Keratinocyte (primary cell): ENCODE measurements around the gene ABI3BP. TPM values are rescaled to one million over a fixed set of nuclear protein-coding genes. Genes with fewer than 3 reads are reported as not detected.
A peak's percentile ranks its signal among the peaks of the same experiment; 100 is the strongest.

ENCODE experiments used
- DNase-seq: peaks from one replicate; pipeline ENCODE4 v3.0.0-alpha.2; 2011; ENCODE audit warnings: low read depth, missing footprints, low spot score
- FAIRE-seq: peaks from 2 replicates; lab custom pipeline; 2011; peaks lifted over from hg19 to GRCh38; lab: Jason Lieb, UNC
- H2AFZ ChIP-seq: 2 replicates; pipeline ENCODE4 v1.6.0; 2012; ENCODE audit warnings: low read length, control low read depth, inconsistent platforms; ENCODE audit not compliant: control insufficient read depth
- H3K27ac ChIP-seq: 2 replicates; pipeline ENCODE4 v1.5.1; 2011; ENCODE audit warnings: low read length; ENCODE audit not compliant: control insufficient read depth, insufficient read depth
- H3K27me3 ChIP-seq: 3 replicates; pipeline ENCODE4 v1.6.0; 2011; ENCODE audit warnings: low read length; ENCODE audit not compliant: control insufficient read depth, insufficient read depth; ENCODE audit errors: extremely low read depth
- H3K36me3 ChIP-seq, 2 experiments: 2 replicates in 1 of 2; 3 replicates in 1 of 2; pipeline ENCODE4 v1.5.1; 2011; ENCODE audit warnings: low read length in 2 of 2, mild to moderate bottlenecking in 1 of 2; ENCODE audit not compliant: control insufficient read depth in 2 of 2, insufficient read depth in 2 of 2; ENCODE audit errors: extremely low read depth in 1 of 2
- H3K4me1 ChIP-seq: 3 replicates; pipeline ENCODE4 v1.5.1; 2011; ENCODE audit warnings: low read length; ENCODE audit not compliant: control insufficient read depth, insufficient read depth; ENCODE audit errors: extremely low read depth
- H3K4me2 ChIP-seq: 3 replicates; pipeline ENCODE4 v1.6.0; 2011; ENCODE audit warnings: low read depth, low read length; ENCODE audit not compliant: control insufficient read depth, insufficient read depth; ENCODE audit errors: extremely low read depth
- H3K4me3 ChIP-seq, 3 experiments: fragments of 200-600 bp in 1 of 3; sonication (generic) in 1 of 3; 2 replicates in 2 of 3; 3 replicates in 1 of 3; pipeline ENCODE4 v1.5.1; 2011 to 2016; ENCODE audit warnings: low read length in 3 of 3, mild to moderate bottlenecking in 3 of 3, control low read depth in 2 of 3, inconsistent platforms in 1 of 3, low read depth in 1 of 3, mixed read lengths in 1 of 3, mixed run types in 1 of 3, moderate library complexity in 1 of 3; ENCODE audit not compliant: control insufficient read depth in 2 of 3, insufficient read depth in 2 of 3; ENCODE audit errors: extremely low read depth in 1 of 3
- H3K79me2 ChIP-seq: 2 replicates; pipeline ENCODE4 v1.6.0; 2012; ENCODE audit warnings: low read length; ENCODE audit not compliant: control insufficient read depth, insufficient read depth
- H3K9ac ChIP-seq: 3 replicates; pipeline ENCODE4 v1.6.0; 2011; ENCODE audit warnings: low read length; ENCODE audit not compliant: control insufficient read depth, insufficient read depth; ENCODE audit errors: extremely low read depth
- H3K9me1 ChIP-seq: 3 replicates; pipeline ENCODE4 v1.6.0; 2011; ENCODE audit warnings: low read length; ENCODE audit not compliant: control insufficient read depth, insufficient read depth; ENCODE audit errors: extremely low read depth
- H3K9me3 ChIP-seq: 2 replicates; pipeline ENCODE4 v1.5.1; 2012; ENCODE audit warnings: low read depth, low read length; ENCODE audit not compliant: control insufficient read depth
- H4K20me1 ChIP-seq: 3 replicates; pipeline ENCODE4 v1.6.0; 2011; ENCODE audit warnings: low read length; ENCODE audit not compliant: control insufficient read depth, insufficient read depth; ENCODE audit errors: extremely low read depth
- CTCF ChIP-seq, 3 experiments: IDR thresholded peaks in 1 of 3; conservative IDR thresholded peaks in 1 of 3; optimal IDR thresholded peaks in 1 of 3; 2 replicates in 2 of 3; 3 replicates in 1 of 3; pipeline versions ENCODE3 to v1.5.1; 2011; ENCODE audit warnings: low read length in 3 of 3, mild to moderate bottlenecking in 3 of 3, moderate library complexity in 2 of 3, control low read depth in 1 of 3, inconsistent platforms in 1 of 3; ENCODE audit not compliant: insufficient read depth in 2 of 3; ENCODE audit errors: extremely low read depth in 1 of 3
- EZH2 ChIP-seq: IDR thresholded peaks from one replicate; pipeline ENCODE4 v1.6.1; 2012; ENCODE audit warnings: inconsistent platforms, mild to moderate bottlenecking, low read length, moderate library complexity
- dilution Hi-C: fragments of 300-500 bp; cut with MboI; formaldehyde crosslinking; loops from one replicate; pipeline ENCODE4 v1.7.0; 2020; ENCODE audit warnings: low sequenced_read_pairs; ENCODE audit not compliant: extremely low pct_ligation_motif_present
- polyA plus RNA-seq, 5 experiments: library from polyadenylated mRNA; depleted of rRNA in 3 of 5; stranded (reverse) in 3 of 5; stranded (forward) in 1 of 5; unstranded in 1 of 5; fragments of >200 nt; gene quantifications; 1 replicate in 1 of 5; 2 replicates in 3 of 5; 3 replicates in 1 of 5; pipeline versions ENCODE4 v1.2.1 to v1.2.3, GENCODE V29; 2011 to 2012; ENCODE audit warnings: missing spikeins in 2 of 5, low read depth in 1 of 5, low replicate concordance in 1 of 5

Gene ABI3BP
- polyA plus RNA-seq, 1 donor (not counting 4 experiments of a cell fraction or from before 2014, with no cell fraction given), result 0.59 TPM

DNA sequence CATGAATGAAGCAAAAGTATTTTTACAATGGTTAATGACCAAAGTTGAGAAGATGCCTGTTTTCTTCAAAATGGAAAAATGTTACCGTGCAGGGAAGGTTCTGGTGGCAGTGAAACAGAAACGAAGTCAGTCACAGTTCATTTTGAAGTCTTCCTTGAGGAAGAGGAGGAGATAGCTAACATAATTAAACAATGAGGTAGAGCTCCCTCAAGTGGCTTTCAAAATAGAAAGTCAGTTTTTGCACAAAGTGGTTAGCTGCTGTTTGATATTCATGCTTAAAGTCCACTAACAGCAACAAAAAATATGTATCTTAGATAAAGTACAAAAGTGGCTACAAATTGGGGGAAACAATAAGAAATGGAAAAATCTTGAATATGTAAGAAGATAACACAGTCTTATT, 196.7 kb downstream of the ABI3BP start:
- Histone ChIP-seq H3K9me3 (no peaks in the 10 kb centered on the region), H3K9me1 (no peaks in the 10 kb centered on the region), H2AFZ (peak overlapping the region; percentile 51), H4K20me1 (no peaks in the 10 kb centered on the region), H3K4me2 (no peak overlapping the region), H3K4me1 (peaks cover 10% of the 10 kb centered on the region), H3K4me3 (no peak overlapping the region), H3K27ac (no peak overlapping the region), H3K36me3 (no peaks in the 10 kb centered on the region), H3K9ac (no peak overlapping the region), H3K27me3 (no peaks in the 10 kb centered on the region), H3K79me2 (no peaks in the 10 kb centered on the region)
- dilution Hi-C loops, result loop anchor here (25.0 kb wide), 1 partner anchor 91 kb away; no protein-coding TSS in a partner anchor
- no peak for DNase-seq
- FAIRE-seq, result peak; percentile 74
- TF ChIP-seq EZH2, result no peak
- peak in 1 of 3 experiments; percentile 22 for TF ChIP-seq CTCF (optimal IDR thresholded peaks at IDR 0.05 in 1 of 3, IDR thresholded peaks at IDR 0.05 in 1 of 3, conservative IDR thresholded peaks at IDR 0.05 in 1 of 3; ENCODE audit: extremely low read depth in 1 of 3, insufficient read depth in 2 of 3, low read length in 3 of 3)

GRCh38 chr3:100789579-100789978, 203.6 kb downstream of the ABI3BP start:
- Histone ChIP-seq H3K9me3 (no peaks in the 10 kb centered on the region), H3K4me1 (no peaks in the 10 kb centered on the region), H3K27me3 (no peaks in the 10 kb centered on the region), H2AFZ (no peak overlapping the region), H3K27ac (no peak overlapping the region), H3K79me2 (no peaks in the 10 kb centered on the region), H3K36me3 (no peaks in the 10 kb centered on the region), H3K9ac (no peak overlapping the region), H3K4me3 (no peak overlapping the region), H4K20me1 (no peaks in the 10 kb centered on the region), H3K4me2 (no peak overlapping the region), H3K9me1 (no peaks in the 10 kb centered on the region)
- FAIRE-seq, result no peak
- no peak for DNase-seq
- TF ChIP-seq CTCF (optimal IDR thresholded peaks at IDR 0.05 in 1 of 3, IDR thresholded peaks at IDR 0.05 in 1 of 3, conservative IDR thresholded peaks at IDR 0.05 in 1 of 3; ENCODE audit: extremely low read depth in 1 of 3, insufficient read depth in 2 of 3, low read length in 3 of 3), result no peak
- TF ChIP-seq EZH2, result no peak
- dilution Hi-C loops, result loop anchor here (25.0 kb wide), 1 partner anchor 98 kb away; no protein-coding TSS in a partner anchor
